OCI-LY3 (cell line): Measurements from ENCODE around the gene GPR3.

Experiments used
- H2AFZ ChIP-seq: fragments of 200-600, 300-600 bp; shearing (Covaris generic); 2 replicates; pipeline ENCODE4 v1.6.0; 2014; ENCODE audit warnings: antibody characterized with exemption, low read depth, low read length
- H3K27ac ChIP-seq: fragments of 200-600, 300-600 bp; sonication (generic); 2 replicates; pipeline ENCODE4 v1.5.1; 2014; ENCODE audit warnings: mild to moderate bottlenecking, low read length, moderate library complexity, mixed read lengths
- H3K27me3 ChIP-seq: fragments of 200-600, 300-600 bp; sonication (generic); 2 replicates; pipeline ENCODE4 v1.6.1; 2014; ENCODE audit warnings: low read depth, low read length, mixed read lengths
- H3K36me3 ChIP-seq: fragments of 200-600, 300-600 bp; sonication (generic); replicated peaks from 2 replicates; pipeline ENCODE3; 2014; ENCODE audit warnings: low read depth, low read length, mixed read lengths
- H3K4me1 ChIP-seq: fragments of 300-600, 200-600 bp; sonication (generic); 2 replicates; pipeline ENCODE4 v1.6.1; 2014; ENCODE audit warnings: low read length, mixed read lengths
- H3K4me2 ChIP-seq: fragments of 200-600, 300-600 bp; sonication (generic); 2 replicates; pipeline ENCODE4 v1.6.1; 2014; ENCODE audit warnings: low read length, mixed read lengths
- H3K4me3 ChIP-seq: fragments of 300-600, 200-600 bp; sonication (generic); 2 replicates; pipeline ENCODE4 v1.5.1; 2014; ENCODE audit warnings: antibody characterized with exemption, mild to moderate bottlenecking, low read length, moderate library complexity
- H3K79me2 ChIP-seq: fragments of 300-600, 200-600 bp; shearing (Covaris generic); 2 replicates; pipeline ENCODE4 v1.6.1; 2014; ENCODE audit warnings: mild to moderate bottlenecking, low read length, mixed read lengths
- H3K9ac ChIP-seq: fragments of 300-600, 200-600 bp; shearing (Covaris generic); 2 replicates; pipeline ENCODE4 v1.6.0; 2014; ENCODE audit warnings: mild to moderate bottlenecking, low read length, moderate library complexity
- H3K9me3 ChIP-seq: fragments of 200-600, 300-600 bp; shearing (Covaris generic); 2 replicates; pipeline ENCODE4 v1.6.1; 2014; ENCODE audit warnings: low read length, mixed read lengths; ENCODE audit not compliant: insufficient read depth
- H4K20me1 ChIP-seq: fragments of 200-600, 300-600 bp; sonication (generic); 2 replicates; pipeline ENCODE4 v1.6.1; 2016; ENCODE audit warnings: low read length, mixed read lengths; ENCODE audit not compliant: insufficient read depth
- CTCF ChIP-seq: fragments of 200-600, 300-600 bp; sonication (generic); IDR thresholded peaks from 2 replicates; pipeline ENCODE4 v1.5.1; 2014; ENCODE audit warnings: antibody characterized with exemption, low read length, low read depth
- EZH2phosphoT487 ChIP-seq: fragments of 200-600 bp; shearing (Covaris generic); IDR thresholded peaks from 2 replicates; pipeline ENCODE4 v1.6.1; 2018; ENCODE audit warnings: antibody characterized with exemption, mixed run types, low read depth

GPR3 gene

GRCh38 chr1:27388337-27389005, 4.0 kb upstream of the GPR3 start:
- Histone ChIP-seq H4K20me1 (no peaks in the 10 kb centered on the region), H3K36me3 (no peaks in the 10 kb centered on the region), H3K4me2 (no peak overlapping the region), H3K9ac (no peak overlapping the region), H2AFZ (no peak overlapping the region), H3K4me1 (peaks cover 5% of the 10 kb centered on the region; the same call in 1 of the 2 replicates), H3K27me3 (no peaks in the 10 kb centered on the region), H3K4me3 (no peak overlapping the region), H3K27ac (no peak overlapping the region), H3K9me3 (no peaks in the 10 kb centered on the region), H3K79me2 (no peaks in the 10 kb centered on the region)
- TF ChIP-seq CTCF, result peak; percentile 77
- TF ChIP-seq EZH2phosphoT487, result no peak

- H3K4me1 ChIP-seq, result peaks cover 10% of the 10 kb centered on the region; the same call in 1 of the 2 replicates
- H4K20me1 ChIP-seq, result no peaks in the 10 kb centered on the region
- no peak overlapping the region for H3K27ac ChIP-seq
- H3K4me2 ChIP-seq, result peak overlapping the region; percentile 98
- no peaks in the 10 kb centered on the region for H3K79me2 ChIP-seq
- no peaks in the 10 kb centered on the region for H3K9me3 ChIP-seq
- H3K4me3 ChIP-seq, result peak overlapping the region; percentile 91
- TF ChIP-seq EZH2phosphoT487 (no peak), CTCF (no peak)
- H3K27me3 ChIP-seq, result no peaks in the 10 kb centered on the region
- peak overlapping the region; percentile 52 for H3K9ac ChIP-seq
- no peaks in the 10 kb centered on the region for H3K36me3 ChIP-seq
- peak overlapping the region; percentile 72 for H2AFZ ChIP-seq
Measured at GRCh38 chr1:27391511-27392095, 819 bp upstream of the GPR3 start.

- Histone ChIP-seq H3K27ac (no peak overlapping the region), H3K4me3 (peak overlapping the region; percentile 91), H2AFZ (peak overlapping the region; percentile 79), H3K27me3 (no peaks in the 10 kb centered on the region), H3K36me3 (no peaks in the 10 kb centered on the region), H3K4me2 (peak overlapping the region; percentile 98), H4K20me1 (no peaks in the 10 kb centered on the region), H3K9me3 (no peaks in the 10 kb centered on the region), H3K4me1 (peaks cover 10% of the 10 kb centered on the region; the same call in 1 of the 2 replicates), H3K9ac (peak overlapping the region; percentile 72), H3K79me2 (no peaks in the 10 kb centered on the region)
- TF ChIP-seq EZH2phosphoT487 (no peak), CTCF (no peak)
Measured at GRCh38 chr1:27392778-27393635, 585 bp downstream of the GPR3 start.
